ENCODE data around the gene C21orf91.

Gene C21orf91

DNA sequence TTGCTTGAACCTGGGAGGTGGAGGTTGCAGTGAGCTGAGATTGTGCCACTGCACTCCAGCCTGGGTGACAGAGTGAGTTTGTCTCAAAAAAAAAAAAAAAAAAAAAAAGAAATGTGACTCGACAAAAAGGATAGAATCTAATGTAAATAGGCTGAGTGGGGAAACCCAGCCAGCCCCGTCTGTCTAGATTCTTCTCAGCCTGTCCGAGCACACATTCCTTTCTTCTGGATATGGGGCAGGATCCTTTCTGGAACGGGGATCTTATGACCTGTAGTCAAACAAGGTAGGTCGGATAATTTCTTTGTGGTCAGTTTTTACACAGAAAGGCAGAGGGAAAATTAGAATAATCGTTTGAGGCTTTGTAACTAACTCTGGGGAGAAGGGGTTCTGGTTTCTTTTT lies 74.1 kb downstream of the C21orf91 start:
- no peak for DNase-seq (ENCODE audit: low read depth)
- TF ChIP-seq, protein P1, sequence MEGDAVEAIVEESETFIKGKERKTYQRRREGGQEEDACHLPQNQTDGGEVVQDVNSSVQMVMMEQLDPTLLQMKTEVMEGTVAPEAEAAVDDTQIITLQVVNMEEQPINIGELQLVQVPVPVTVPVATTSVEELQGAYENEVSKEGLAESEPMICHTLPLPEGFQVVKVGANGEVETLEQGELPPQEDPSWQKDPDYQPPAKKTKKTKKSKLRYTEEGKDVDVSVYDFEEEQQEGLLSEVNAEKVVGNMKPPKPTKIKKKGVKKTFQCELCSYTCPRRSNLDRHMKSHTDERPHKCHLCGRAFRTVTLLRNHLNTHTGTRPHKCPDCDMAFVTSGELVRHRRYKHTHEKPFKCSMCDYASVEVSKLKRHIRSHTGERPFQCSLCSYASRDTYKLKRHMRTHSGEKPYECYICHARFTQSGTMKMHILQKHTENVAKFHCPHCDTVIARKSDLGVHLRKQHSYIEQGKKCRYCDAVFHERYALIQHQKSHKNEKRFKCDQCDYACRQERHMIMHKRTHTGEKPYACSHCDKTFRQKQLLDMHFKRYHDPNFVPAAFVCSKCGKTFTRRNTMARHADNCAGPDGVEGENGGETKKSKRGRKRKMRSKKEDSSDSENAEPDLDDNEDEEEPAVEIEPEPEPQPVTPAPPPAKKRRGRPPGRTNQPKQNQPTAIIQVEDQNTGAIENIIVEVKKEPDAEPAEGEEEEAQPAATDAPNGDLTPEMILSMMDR (IDR thresholded peaks at IDR 0.05; ENCODE audit: control insufficient read depth, insufficient read depth, low read depth, low read length, missing control alignments), result no peak
- H3K4me3 ChIP-seq (ENCODE audit: control insufficient read depth, low read depth, low read length), result no peak overlapping the region

DNA sequence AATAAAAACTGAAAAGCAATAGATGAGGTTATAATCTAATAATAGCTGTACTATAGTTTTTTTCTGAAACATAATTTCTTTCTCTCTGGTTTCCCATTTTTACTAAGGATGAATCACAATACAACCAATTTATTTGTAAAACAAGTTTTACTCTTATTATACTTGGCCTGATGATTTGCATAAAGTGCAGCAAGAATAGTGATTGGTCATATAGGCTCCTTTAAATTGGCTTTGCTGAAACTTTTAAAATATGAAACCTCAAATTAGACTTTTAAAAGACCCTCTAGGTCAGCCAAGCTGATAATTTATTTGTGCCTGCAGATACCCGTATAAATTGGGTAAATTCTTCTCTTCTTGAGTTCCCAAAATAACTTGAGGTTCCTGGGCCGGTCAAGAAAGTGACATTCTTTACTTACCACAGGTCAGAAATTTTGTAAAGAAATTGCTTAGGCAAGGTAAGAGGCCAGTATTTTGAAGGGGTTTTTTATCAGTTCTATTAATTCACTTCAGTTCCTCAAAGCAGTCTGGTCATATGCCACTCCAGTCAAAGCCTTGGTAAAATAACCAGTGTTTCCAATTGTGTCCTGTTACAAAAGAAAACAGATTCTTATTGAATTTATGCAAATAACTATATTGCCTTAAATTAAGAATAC lies 76.1 kb downstream of the C21orf91 start:
- TF ChIP-seq, protein P1 (IDR thresholded peaks at IDR 0.05; ENCODE audit: control insufficient read depth, insufficient read depth, low read depth, low read length, missing control alignments), result no peak
- H3K4me3 ChIP-seq (ENCODE audit: control insufficient read depth, low read depth, low read length), result no peak overlapping the region
- no peak for DNase-seq (ENCODE audit: low read depth)

DNA sequence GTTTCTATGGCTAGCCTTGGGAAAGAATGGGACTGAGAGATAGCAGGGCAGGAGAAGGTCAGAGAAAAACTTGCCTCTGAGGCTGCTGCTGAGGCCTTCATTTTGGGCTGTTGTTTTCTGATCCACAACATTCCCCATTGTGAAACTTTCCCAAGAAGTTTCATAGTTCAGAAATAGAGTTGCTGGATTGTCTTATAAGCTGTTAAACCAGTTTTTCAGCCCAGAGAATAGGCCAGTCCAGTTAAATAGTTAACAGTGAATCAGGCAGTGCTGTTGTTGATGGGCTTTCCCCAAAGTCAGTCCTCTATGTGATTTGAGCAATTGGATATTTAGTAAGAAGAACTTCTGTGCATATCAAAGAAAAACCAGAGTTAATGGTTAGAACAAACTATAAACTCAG lies 77.0 kb downstream of the C21orf91 start:
- TF ChIP-seq, protein P1 (IDR thresholded peaks at IDR 0.05; ENCODE audit: control insufficient read depth, insufficient read depth, low read depth, low read length, missing control alignments), result no peak
- no peak for DNase-seq (ENCODE audit: low read depth)
- H3K4me3 ChIP-seq (ENCODE audit: control insufficient read depth, low read depth, low read length), result no peak overlapping the region
